Thyroid gland (tissue), 4 donors: ENCODE results near the gene ABCG1.

Experiments
- CTCF ChIP-seq, 6 experiments: fragments of 200-600 bp in 3 of 6; fragments of 450-650 bp in 3 of 6; sonication (generic) in 3 of 6; IDR thresholded peaks; one replicate each; pipeline ENCODE4 v1.5.1; 2016 to 2019; ENCODE audit warnings: antibody characterized with exemption in 6 of 6, mild to moderate bottlenecking in 2 of 6, inconsistent platforms in 1 of 6, moderate library complexity in 1 of 6
- POLR2A ChIP-seq, 2 donors: fragments of 450-650 bp; IDR thresholded peaks; one replicate each; pipeline ENCODE4 v1.6.1; 2017; ENCODE audit warnings: antibody characterized with exemption in 2 of 2, mild to moderate bottlenecking in 2 of 2, moderate library complexity in 1 of 2

DNA sequence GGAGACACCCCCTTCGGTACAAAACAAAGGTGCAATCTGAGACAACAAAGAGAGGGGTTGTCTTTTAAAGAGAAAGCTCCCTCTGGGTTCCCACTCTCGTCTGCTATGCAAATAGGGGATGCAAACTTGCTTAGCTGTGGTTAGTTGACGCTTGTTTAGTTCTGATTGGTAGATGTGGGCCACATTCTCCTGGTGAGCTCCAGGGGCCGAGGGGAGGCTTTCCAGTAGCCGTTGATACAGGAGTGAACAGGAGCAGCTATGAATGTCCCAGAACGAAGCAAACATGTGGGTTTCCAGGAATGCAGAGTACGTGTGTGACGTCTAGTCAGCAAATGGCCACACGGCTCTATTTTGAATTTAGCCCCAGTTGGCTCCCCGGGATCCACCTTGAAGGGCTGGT is 117.1 kb downstream of the ABCG1 start:
- TF ChIP-seq CTCF (IDR thresholded peaks at IDR 0.05) (no peak), POLR2A (IDR thresholded peaks at IDR 0.05) (peak in 1 of 2 donors; percentile 61)
